Prostate gland (tissue), 2 donors: Measurements from ENCODE around the gene GCGR.

ENCODE experiments used
- CTCF ChIP-seq, 4 experiments: fragments of 200-600 bp in 2 of 4; fragments of 450-650 bp in 2 of 4; sonication (generic) in 2 of 4; IDR thresholded peaks; 1 replicate in 3 of 4; 2 replicates in 1 of 4; pipeline ENCODE4 v1.5.1; 2016 to 2019; ENCODE audit warnings: antibody characterized with exemption in 4 of 4, mild to moderate bottlenecking in 2 of 4, moderate library complexity in 2 of 4
- POLR2A ChIP-seq: fragments of 450-650 bp; IDR thresholded peaks from one replicate; pipeline ENCODE4 v1.6.1; 2016; ENCODE audit warnings: antibody characterized with exemption, mild to moderate bottlenecking
- POLR2AphosphoS5 ChIP-seq: sonication (generic); formaldehyde crosslinking; IDR thresholded peaks from one replicate; pipeline ENCODE4 v1.6.1; 2017; ENCODE audit warnings: antibody characterized with exemption

DNA sequence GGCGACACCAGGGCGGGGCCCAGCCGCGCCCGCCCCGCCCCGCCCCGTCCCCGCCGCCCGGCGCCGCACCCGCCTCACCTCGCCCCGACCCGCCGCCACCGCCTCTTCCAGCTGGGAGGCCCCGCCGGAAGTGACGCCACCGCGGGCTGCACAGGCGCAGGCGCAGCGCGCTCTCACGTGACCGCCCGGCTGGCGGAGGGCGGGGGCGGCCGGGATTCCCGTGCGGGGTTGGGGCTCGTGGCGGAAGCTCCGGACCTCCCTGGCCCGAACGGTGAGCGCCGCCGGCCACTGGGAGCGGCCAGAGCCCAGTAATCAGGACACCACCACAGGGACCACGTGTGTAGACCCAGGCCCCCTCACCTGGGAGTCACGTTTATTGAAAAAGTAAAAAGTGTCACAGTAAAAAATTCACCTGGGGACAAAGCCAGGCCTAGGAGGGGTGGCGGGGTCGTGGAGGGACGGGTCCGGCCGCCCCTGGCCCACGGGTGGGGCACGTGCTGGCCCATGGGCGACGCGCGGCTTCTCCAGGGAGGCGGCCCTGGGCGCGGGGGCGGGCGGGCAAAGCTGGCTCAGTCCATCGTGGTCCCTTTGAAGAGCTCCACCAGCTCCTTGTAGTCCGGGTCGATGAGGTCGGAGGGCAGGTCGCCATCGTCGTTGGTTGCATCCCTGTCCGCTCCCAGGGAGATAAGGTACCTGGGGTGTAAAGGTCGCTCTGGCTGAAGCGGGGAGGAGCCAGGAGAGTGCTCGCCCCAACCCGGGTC lies 29.4 kb downstream of the GCGR start, which contains the start of gene MCRIP1:
- TF ChIP-seq POLR2AphosphoS5, result peak; percentile 90
- peak; percentile 91 for TF ChIP-seq POLR2A
- peak in 1 of 4 experiments; percentile 16 for TF ChIP-seq CTCF (IDR thresholded peaks at IDR 0.05)
